Smooth muscle cell (in vitro differentiated cells): Measurements from ENCODE around the gene ADIRF. TPM values are rescaled to one million over a fixed set of nuclear protein-coding genes. Genes with fewer than 3 reads are reported as not detected.

Experiments used
- DNase-seq: peaks from one replicate; lab custom pipeline; 2025; ENCODE audit not compliant: unreplicated experiment; lab: John Stamatoyannopoulos, UW
- H2AFZ ChIP-seq: fragments of 200-600 bp; sonication (generic); 2 replicates; pipeline ENCODE4 v1.6.0; 2016; ENCODE audit warnings: antibody characterized with exemption, low read depth, mild to moderate bottlenecking
- H3F3A ChIP-seq: fragments of 200-600 bp; sonication (generic); 2 replicates; pipeline ENCODE4 v1.6.0; 2017; ENCODE audit warnings: antibody characterized with exemption, low read depth
- H3K27ac ChIP-seq: fragments of 200-600 bp; sonication (generic); 2 replicates; pipeline ENCODE4 v1.5.1; 2016; ENCODE audit warnings: low read depth, mild to moderate bottlenecking
- H3K27me3 ChIP-seq: fragments of 200-600 bp; sonication (generic); 2 replicates; pipeline ENCODE4 v1.6.1; 2016; ENCODE audit warnings: low read depth, mild to moderate bottlenecking
- H3K36me3 ChIP-seq: fragments of 200-600 bp; sonication (generic); 2 replicates; pipeline ENCODE4 v1.5.1; 2016; ENCODE audit warnings: low read depth
- H3K4me1 ChIP-seq: fragments of 200-600 bp; sonication (generic); 2 replicates; pipeline ENCODE4 v1.5.1; 2016; ENCODE audit warnings: low read depth
- H3K4me2 ChIP-seq: fragments of 200-600 bp; sonication (generic); 2 replicates; pipeline ENCODE4 v1.6.0; 2016; ENCODE audit warnings: mild to moderate bottlenecking
- H3K4me3 ChIP-seq: fragments of 200-600 bp; sonication (generic); 2 replicates; pipeline ENCODE4 v1.5.1; 2016; ENCODE audit warnings: mild to moderate bottlenecking
- H3K79me2 ChIP-seq: fragments of 200-600 bp; sonication (generic); 2 replicates; pipeline ENCODE4 v1.6.0; 2016; ENCODE audit warnings: low read depth, mild to moderate bottlenecking
- H3K9ac ChIP-seq: fragments of 200-600 bp; sonication (generic); 2 replicates; pipeline ENCODE4 v1.6.0; 2016; ENCODE audit warnings: low read depth
- H3K9me3 ChIP-seq: fragments of 200-600 bp; sonication (generic); replicated peaks from 2 replicates; pipeline ENCODE4 v1.5.1; 2016; ENCODE audit warnings: low read depth
- H4K20me1 ChIP-seq: fragments of 200-600 bp; sonication (generic); 2 replicates; pipeline ENCODE4 v1.6.0; 2016; ENCODE audit warnings: low read depth
- WGBS: methylation state at CpG from one replicate; pipeline ENCODE4 v1.1.7; 2016; ENCODE audit warnings: low lambda C conversion rate; 5-methylcytosine and 5-hydroxymethylcytosine counted together
- polyA plus RNA-seq: library from polyadenylated mRNA; unstranded; fragments of >200 nt; fragmentation: Nextera tagmentation; extraction: Ambion mirVana; gene quantifications from 2 replicates; pipeline ENCODE4 v1.2.1, GENCODE V29; 2016
- total RNA-seq: library from RNA; depleted of rRNA; stranded (reverse); fragments of >200 nt; gene quantifications from 2 replicates; pipeline ENCODE4 v1.2.3, GENCODE V29; 2014
- TF ChIP-seq, protein P1 (sequence below): fragments of 200-600 bp; sonication (generic); IDR thresholded peaks from 2 replicates; pipeline ENCODE4 v1.5.1; 2017; ENCODE audit warnings: borderline replicate concordance, mild to moderate bottlenecking, antibody characterized with exemption; ENCODE audit not compliant: insufficient read depth, poor library complexity, severe bottlenecking

The ADIRF gene
- total and polyA plus RNA-seq, 2 experiments from 2014 or later, result 0.99 TPM; not detected in 1

DNA sequence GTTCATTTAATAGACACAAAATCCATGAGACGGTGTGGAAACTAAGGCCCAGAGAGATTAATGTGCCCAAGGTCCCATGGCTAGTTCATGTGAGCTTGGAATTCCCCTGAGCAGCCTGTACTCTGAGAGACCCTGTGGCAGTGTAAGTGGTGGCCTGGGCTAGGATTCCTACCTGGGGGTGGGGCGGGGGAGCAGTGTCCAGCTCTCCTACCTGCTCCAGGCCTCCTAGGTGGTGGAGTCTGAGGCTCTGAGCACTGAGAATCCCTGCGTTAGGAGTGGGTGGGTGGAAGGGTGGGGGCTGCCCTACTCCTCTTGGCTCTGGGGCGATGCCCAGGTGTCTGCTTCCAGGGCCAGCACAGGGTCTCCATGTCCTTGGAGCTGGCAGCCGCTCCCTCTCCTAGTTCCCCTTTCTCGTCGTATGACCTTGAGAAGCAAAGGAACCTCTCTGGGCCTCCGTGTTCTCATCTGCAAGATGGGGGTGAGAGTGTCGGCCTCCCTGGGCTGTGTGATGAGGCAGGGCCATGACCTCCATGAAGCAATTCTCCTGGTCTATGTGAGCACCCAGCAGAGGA is 7.3 kb upstream of the ADIRF start:
- H3K4me1 ChIP-seq, result peaks cover 11% of the 10 kb centered on the region
- no peaks in the 10 kb centered on the region for H3K27me3 ChIP-seq
- no peak overlapping the region for H3K27ac ChIP-seq
- TF ChIP-seq, protein P1, sequence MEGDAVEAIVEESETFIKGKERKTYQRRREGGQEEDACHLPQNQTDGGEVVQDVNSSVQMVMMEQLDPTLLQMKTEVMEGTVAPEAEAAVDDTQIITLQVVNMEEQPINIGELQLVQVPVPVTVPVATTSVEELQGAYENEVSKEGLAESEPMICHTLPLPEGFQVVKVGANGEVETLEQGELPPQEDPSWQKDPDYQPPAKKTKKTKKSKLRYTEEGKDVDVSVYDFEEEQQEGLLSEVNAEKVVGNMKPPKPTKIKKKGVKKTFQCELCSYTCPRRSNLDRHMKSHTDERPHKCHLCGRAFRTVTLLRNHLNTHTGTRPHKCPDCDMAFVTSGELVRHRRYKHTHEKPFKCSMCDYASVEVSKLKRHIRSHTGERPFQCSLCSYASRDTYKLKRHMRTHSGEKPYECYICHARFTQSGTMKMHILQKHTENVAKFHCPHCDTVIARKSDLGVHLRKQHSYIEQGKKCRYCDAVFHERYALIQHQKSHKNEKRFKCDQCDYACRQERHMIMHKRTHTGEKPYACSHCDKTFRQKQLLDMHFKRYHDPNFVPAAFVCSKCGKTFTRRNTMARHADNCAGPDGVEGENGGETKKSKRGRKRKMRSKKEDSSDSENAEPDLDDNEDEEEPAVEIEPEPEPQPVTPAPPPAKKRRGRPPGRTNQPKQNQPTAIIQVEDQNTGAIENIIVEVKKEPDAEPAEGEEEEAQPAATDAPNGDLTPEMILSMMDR, result no peak
- 81% methylated on average over 9 of the region's 9 CpGs for WGBS
- no peaks in the 10 kb centered on the region for H3K79me2 ChIP-seq
- DNase-seq, result no peak
- no peaks in the 10 kb centered on the region for H3K36me3 ChIP-seq
- no peaks in the 10 kb centered on the region for H4K20me1 ChIP-seq
- H3K4me3 ChIP-seq, result no peak overlapping the region
- no peak overlapping the region for H2AFZ ChIP-seq
- H3K9ac ChIP-seq, result no peak overlapping the region
- H3K4me2 ChIP-seq, result no peak overlapping the region
- H3F3A ChIP-seq, result no peaks in the 10 kb centered on the region
- no peaks in the 10 kb centered on the region for H3K9me3 ChIP-seq

GRCh38 chr10:86961481-86962091 is 6.7 kb upstream of the ADIRF start:
- no peaks in the 10 kb centered on the region for H3K79me2 ChIP-seq
- H3K9ac ChIP-seq, result no peak overlapping the region
- H3K4me3 ChIP-seq, result no peak overlapping the region
- no peaks in the 10 kb centered on the region for H3F3A ChIP-seq
- no peak overlapping the region for H2AFZ ChIP-seq
- 88% methylated on average over 12 of the region's 12 CpGs for WGBS
- no peaks in the 10 kb centered on the region for H3K27me3 ChIP-seq
- no peak overlapping the region for H3K27ac ChIP-seq
- H4K20me1 ChIP-seq, result no peaks in the 10 kb centered on the region
- no peak overlapping the region for H3K4me2 ChIP-seq
- no peak for DNase-seq
- TF ChIP-seq, protein P1, result no peak
- H3K9me3 ChIP-seq, result no peaks in the 10 kb centered on the region
- no peaks in the 10 kb centered on the region for H3K36me3 ChIP-seq
- peaks cover 12% of the 10 kb centered on the region for H3K4me1 ChIP-seq

- TF ChIP-seq, protein P1, result no peak
- Histone ChIP-seq H3K9ac (no peak overlapping the region), H2AFZ (no peak overlapping the region), H3K36me3 (no peaks in the 10 kb centered on the region), H3K4me3 (no peak overlapping the region), H3K27ac (no peak overlapping the region), H3F3A (no peaks in the 10 kb centered on the region), H4K20me1 (no peaks in the 10 kb centered on the region), H3K4me1 (peaks cover 15% of the 10 kb centered on the region), H3K9me3 (no peaks in the 10 kb centered on the region), H3K4me2 (no peak overlapping the region), H3K79me2 (no peaks in the 10 kb centered on the region), H3K27me3 (no peaks in the 10 kb centered on the region)
- no peak for DNase-seq
- 94% methylated on average over 7 of the region's 7 CpGs for WGBS
Measured at GRCh38 chr10:86962136-86962980, 5.9 kb upstream of the ADIRF start.
